AG10803 (cell line): ENCODE results near the gene GRM3.

Experiments
- DNase-seq: peaks from one replicate; pipeline ENCODE4 v3.0.0; 2010; ENCODE audit warnings: low read depth
- H3K4me3 ChIP-seq: 2 replicates; pipeline ENCODE4 v1.5.1; 2011; ENCODE audit warnings: mild to moderate bottlenecking, low read length, control low read depth
- CTCF ChIP-seq: conservative IDR thresholded peaks from 2 replicates; pipeline ENCODE4 v1.5.1; 2011; ENCODE audit warnings: mild to moderate bottlenecking, low read length, control low read depth, inconsistent platforms

GRM3 gene

GRCh38 chr7:86692755-86693154 lies 49.0 kb downstream of the GRM3 start:
- no peak for DNase-seq
- no peak for TF ChIP-seq CTCF
- no peak overlapping the region for H3K4me3 ChIP-seq

DNA sequence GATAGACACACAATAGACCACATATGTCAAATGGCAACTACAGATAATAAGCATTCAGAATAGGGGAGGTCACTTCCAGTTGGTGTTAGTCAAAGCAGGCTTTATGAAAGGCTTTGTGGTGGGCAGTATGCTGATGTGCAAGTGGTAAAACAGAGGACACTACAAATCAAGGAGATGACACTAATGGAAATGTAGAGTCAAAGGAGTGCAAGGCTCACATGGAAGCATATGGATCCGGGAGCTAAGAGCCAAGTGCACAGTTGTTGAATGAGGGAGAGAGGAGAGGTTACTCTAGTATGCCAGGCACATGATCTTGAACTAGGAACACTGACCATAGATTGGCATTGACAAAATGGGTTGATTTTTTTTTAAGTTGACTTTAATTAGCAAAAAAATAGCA lies 62.7 kb downstream of the GRM3 start:
- no peak overlapping the region for H3K4me3 ChIP-seq
- DNase-seq = no peak
- no peak for TF ChIP-seq CTCF

DNA sequence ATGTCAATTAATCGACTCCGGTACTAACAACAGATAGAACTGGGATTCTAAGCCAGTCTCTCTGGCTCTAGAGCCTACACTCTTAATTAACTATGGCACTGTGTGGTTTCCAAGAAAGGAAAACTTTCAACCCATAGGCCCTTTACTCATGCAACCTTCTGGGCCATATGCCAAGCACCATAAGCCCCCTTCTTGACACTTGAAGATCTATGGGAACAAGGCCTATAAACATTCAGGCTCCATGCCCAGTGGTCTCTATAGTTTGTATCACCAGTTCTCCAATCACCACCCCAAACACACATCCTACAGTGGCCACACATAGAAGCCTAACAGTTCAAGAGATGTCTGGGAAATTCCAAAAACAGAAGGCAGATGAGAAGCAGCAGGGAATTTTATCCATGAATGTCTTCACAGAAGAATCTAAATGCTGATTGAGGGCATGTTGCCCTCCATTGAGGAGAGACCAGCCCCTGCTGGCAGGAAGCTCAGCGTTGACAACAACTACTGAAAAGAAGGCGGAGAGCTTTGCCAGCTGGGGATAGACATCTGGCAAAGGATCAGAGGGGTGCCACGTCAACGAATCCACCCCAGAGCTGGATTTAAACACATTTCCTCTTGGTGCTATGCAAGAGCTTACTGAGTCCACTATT lies 64.4 kb downstream of the GRM3 start:
- no peak overlapping the region for H3K4me3 ChIP-seq
- TF ChIP-seq CTCF = no peak
- no peak for DNase-seq

DNA sequence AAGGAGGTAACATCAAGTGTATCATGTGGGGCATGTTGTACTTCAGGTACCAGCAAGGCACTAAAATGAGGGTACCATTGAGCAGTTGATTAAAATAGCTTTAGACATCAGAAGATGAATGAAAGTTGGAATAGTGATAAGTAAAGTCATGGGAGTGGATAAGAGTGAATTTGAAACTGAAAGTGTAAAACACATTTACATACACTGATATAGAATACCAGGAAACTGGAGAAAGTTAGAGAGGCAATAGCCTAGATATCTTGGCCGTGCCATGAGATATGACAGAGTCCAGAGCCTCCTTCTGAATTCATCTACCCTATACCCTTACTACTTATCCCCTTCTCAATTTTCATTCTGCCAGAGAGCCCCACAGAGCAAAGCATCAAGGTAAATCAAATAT lies 76.6 kb downstream of the GRM3 start:
- no peak for DNase-seq
- H3K4me3 ChIP-seq = no peak overlapping the region
- TF ChIP-seq CTCF = no peak

- H3K4me3 ChIP-seq = no peak overlapping the region
- peak; percentile 9 for DNase-seq
- no peak for TF ChIP-seq CTCF
These were observed 90.1 kb downstream of the GRM3 start for GRCh38 chr7:86733783-86734182.

DNA sequence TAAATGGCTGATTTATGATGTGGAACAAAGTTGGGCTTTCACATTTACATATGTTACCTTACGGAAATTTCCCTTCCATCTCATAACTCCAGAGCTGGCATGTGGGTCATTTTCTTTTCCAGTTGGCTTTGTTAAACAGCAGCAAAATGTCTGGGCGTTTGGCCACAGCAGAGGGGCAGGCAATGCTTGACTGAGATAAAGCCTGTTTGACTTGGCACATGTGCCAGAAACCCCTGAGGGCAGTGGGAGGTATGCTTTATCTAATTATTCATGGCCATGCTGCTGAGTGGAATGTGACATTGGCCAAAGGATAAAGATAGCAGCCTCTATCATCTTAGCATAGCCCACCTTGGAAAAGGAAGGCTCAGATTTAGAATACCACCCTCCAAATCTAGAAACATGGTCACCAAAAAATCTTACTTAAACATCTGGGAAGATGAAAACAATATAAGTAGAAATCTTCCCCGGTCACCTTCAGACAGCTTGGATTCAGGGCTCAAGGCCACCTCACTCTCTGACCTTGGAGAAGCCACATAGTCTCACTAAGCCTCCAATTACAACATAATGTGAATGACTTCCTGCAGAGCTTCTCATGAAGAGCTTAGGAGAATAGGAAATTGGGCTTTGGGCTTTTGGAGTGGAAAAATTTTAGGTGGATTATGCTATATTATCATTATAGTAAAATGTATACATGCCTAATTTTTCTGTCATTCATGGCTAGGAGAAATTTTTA lies 101.5 kb downstream of the GRM3 start:
- no peak overlapping the region for H3K4me3 ChIP-seq
- TF ChIP-seq CTCF = no peak
- no peak for DNase-seq

- TF ChIP-seq CTCF = no peak
- H3K4me3 ChIP-seq = no peak overlapping the region
- DNase-seq = no peak
These were observed 104.0 kb downstream of the GRM3 start for GRCh38 chr7:86747698-86748097.
